AG20443 (cell line): ENCODE results near the gene SPRED2.

ENCODE experiments used
- DNase-seq: peaks from one replicate; pipeline ENCODE4 v3.0.0; 2012; ENCODE audit warnings: low spot score, mixed read lengths

Gene SPRED2, protein sequence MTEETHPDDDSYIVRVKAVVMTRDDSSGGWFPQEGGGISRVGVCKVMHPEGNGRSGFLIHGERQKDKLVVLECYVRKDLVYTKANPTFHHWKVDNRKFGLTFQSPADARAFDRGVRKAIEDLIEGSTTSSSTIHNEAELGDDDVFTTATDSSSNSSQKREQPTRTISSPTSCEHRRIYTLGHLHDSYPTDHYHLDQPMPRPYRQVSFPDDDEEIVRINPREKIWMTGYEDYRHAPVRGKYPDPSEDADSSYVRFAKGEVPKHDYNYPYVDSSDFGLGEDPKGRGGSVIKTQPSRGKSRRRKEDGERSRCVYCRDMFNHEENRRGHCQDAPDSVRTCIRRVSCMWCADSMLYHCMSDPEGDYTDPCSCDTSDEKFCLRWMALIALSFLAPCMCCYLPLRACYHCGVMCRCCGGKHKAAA

DNA sequence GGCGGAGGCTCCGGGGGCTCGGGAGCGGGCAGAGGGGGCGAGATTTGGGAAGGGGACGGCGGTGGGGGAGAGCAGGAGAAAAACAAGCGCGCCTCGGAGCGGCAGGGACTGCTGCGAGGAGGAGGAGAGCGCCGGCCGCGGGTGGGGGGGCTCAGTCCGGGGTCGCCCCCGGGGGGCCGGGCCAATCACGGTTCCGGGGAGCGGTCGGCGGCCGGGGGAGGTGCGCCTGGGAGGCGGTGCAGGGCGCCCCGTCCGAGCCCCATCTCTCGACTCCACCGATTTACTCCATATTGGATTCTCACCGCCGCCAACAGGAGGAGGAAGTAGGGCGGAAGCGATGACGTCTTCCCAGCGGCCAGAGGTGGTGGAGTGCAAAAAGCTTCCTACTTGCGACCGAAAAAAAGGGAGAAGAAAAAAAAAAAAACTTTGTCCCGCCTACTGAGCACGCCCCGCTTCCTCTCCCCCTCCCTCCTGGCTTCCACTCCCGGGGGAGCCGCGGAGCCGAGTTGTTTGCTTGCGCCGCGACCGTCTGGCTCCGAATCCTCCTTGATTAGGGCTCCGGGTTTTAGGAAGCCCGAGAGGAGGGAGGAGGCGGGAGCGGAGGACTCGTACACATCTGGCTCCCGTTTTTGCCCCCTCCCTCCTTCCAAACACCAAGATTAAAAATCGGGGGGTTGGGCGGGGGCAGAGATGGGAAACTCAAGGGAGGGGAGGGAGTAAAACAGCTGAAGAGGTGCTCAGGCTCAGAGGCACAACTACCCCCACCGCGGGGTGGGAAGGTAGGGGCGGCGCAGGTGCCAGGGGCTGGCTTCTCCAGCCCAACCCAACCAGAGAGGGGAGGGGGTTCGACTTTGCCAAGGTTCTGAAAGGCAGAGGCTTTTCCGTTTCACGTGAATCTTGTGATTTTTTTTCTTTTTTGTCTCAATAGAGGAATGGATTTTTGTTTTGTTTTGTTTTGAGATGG is at the start of gene SPRED2:
TSS of gene SPRED2 (minus strand) at position 373 of the 964 bp plus-strand sequence. CDS start 612 bp downstream, outside the sequence.
- DNase-seq, result peak; percentile 90

DNA sequence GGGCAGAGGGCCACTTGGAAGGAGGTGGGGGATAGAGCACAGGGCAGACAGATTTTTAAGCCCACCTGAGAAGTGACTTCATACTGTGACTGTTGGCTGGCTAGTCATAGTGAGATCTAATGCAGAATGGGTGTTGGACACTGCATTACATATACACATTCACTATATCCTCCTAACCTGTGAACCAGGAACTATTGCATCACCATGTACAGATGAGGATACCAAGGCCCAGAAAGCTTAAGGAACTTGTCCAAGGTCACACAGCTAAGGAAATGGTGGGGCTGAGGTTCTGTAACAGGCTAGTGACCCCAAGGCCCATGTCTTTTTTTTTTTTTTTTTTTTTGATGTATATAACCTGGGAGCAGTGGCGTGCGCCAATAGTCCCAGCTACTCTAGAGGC is 49.6 kb upstream of the SPRED2 start:
- no peak for DNase-seq

DNA sequence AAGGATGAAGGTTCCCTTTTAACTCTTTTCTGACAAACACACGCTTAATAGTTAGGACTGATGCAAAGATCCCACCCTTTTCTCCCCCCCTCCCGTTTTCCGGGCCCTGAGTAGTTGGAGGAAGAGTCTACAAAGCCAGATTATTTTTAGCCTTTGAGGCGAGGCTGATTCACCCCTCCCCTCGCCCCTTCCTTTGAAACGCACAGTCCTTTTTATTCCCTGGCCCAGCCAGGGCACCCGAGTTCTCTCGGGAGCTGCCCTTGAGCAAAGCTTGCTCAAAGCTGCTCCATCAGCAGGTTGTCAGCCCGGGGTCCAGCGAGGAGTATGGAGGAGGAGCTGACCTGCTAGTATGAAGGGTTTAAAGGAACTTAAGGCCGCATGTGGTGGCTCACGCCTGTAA is 47.1 kb upstream of the SPRED2 start:
- no peak for DNase-seq

DNA sequence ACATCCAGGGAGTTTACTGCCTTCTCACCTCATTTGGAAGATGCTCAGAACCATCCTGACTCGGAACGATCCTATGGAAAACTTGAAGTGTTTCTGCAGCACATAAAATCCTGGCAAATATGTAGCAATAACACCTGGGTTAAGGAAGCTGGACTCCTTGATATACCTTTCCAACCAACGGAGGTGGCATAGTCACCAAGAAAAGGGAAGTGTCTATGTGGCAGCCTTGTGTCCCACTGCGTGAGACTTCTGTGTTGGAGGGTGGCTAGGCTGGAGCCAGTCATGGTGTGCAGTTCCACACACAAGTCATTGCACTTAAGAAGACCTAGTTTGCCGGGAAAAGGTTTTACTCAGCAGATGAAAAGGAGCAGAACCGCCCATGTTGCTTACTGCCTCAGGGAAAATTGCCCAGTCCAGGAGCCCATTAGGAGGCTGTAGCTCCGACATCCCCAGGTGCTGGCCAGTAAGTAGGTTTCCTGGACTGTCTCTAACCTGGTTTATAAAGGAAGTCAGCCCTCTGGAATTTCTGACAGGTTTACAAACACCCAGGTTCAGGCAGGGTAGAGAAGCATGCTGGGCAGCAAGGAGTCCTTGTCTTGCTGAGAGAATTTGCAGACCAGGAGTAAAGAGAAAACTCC is 46.2 kb upstream of the SPRED2 start:
- DNase-seq, result no peak

DNA sequence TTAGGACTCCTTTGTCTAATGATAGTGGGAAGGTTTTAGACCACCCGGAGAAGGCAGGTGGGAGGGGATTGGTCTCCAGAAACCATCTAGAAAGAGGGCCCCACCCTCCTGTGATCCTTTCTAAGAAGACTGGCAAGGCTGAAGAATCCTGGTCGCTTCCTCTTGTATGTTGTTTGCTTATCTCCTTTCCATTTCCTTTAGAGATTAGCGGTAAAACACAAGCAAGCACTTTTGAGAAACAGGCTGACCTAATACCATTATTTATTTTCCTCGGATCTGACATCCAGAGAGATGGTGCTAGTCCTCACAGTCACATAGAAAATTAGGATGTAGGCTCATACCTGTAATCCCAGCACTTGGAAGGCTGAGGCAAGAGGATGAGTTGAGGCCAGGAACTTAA is 45.2 kb upstream of the SPRED2 start:
- DNase-seq, result no peak

DNA sequence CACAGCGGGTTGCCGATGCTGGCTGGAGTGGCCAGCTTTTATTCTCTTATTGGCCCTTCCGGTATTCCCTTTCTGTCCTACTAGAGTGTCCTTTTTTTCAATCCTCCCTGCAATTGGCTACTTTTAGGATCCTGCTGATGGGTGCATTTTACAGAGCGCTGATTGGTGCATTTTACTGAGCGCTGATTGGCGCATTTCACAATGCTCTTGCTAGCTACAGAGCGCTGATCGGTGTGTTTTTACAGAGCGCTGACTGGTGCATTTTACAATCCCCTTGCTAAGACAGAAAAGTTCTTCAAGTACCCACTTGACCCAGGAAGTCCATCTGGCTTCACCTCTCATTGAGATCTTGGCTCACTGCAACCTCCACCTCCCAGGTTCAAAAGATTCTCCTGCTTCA is 44.4 kb upstream of the SPRED2 start:
- DNase-seq, result no peak

DNA sequence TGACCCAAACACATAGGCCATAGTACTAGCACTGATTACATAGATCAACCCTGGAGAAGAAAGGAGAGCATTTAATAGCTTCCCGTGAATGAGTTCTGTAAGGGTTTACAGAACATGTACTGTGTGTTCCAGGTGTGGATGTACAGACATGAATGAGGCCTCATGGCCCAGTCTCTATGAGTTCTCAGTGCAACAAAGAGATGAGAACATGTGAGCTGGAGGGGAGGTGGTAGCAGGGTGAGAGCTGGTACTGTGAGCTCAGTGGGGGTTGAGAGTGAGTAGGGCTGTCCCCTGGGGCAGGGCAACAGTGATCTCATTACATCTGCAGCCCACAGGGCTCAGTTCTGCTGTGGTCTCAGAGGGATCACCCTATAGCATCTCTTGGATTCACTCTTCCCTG is 42.6 kb upstream of the SPRED2 start:
- DNase-seq, result no peak

DNA sequence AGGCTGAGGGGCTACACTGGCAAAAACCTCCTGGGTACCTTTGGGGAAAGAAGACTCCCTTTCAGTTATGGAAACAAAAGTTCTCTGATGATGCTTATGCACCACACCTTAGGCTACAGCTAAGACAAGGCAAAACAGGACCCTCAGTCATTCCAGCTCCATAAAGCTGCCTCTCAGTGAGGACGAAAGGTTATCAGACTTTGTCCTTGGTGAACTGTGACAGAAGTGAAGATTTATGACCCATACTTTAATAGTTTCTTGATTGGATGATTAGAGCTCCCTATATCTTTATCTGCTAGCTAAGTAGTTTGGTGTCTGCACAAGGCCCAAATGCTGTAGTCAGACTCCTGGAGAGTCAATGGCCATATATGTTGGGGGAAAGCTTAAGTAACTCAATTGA is 40.6 kb upstream of the SPRED2 start:
- DNase-seq, result no peak

DNA sequence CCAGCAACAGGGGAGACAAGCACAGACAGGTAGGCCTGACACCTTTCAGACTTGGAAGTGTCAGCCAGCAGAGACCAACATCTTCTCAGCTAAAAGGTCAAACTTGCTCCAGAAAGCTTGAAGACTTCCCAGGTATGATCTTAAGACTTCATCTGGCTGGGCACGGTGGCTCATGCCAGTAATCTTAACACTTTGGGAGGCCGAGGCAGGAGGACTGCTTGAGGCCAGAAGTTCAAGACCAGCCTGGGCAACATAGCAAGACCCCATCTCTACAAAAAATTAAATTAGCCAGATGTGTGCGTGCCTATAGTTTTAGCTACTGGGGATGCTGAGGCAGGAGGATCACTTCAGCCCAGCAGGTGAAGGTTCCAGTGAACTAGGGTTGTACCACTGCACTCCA is 39.0 kb upstream of the SPRED2 start:
- no peak for DNase-seq

DNA sequence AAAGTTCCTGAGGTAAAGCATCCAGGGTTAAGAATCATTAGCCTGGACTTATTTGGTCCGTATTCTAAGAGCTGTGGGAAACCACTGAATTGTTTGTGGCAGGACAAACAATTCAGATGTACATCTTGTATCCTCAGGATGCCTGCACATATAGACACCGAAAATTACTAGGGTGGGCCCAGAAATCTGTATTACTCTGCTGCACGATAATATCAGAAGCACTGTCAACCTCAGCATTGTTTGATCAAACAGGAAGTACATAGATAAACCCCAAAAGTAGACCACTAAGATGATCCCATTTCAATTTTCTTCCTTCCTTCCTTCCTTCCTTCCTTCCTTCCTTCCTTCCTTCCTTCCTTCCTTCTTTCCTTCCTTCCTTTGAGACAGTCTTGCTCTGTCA is 34.2 kb upstream of the SPRED2 start:
- DNase-seq, result no peak

DNA sequence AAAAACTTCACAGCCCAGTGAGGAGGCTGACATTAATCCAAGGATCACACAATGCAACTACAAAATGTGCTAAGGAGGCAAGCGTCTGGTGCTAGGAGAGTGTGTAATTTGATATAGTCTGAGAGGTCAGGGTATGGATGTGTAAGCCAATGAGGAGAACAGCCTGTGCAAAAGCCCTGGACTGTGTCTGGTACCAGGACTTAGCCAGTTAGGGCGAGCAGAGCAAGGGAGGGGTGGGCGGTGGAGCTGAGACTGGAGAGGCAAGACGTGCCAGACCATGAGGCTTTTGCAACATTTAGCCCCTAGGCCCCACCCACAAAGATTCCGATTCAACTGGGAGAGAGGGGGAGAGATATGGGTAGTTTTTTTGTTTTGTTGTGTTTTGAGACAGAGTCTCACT is 33.5 kb upstream of the SPRED2 start:
- DNase-seq, result no peak

DNA sequence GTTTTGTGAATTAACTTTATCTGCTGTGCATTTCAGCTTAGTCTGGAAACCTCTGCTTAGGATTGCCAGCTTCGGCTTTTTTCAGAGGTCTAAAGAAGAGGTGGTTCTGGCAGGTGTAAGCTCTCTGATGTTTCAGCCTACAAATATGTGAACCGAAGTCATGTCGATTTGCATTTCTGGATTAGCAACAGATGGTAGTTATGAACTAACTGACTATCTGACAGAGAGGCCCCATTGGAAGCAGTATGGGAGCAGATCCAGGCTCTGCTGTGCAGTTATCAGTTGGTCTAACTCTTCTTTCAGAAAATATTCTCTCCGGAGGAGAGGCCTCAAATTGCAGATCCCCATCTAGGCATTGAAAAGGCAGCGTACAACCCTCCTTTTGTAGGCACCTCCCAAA is 32.7 kb upstream of the SPRED2 start:
- no peak for DNase-seq

DNA sequence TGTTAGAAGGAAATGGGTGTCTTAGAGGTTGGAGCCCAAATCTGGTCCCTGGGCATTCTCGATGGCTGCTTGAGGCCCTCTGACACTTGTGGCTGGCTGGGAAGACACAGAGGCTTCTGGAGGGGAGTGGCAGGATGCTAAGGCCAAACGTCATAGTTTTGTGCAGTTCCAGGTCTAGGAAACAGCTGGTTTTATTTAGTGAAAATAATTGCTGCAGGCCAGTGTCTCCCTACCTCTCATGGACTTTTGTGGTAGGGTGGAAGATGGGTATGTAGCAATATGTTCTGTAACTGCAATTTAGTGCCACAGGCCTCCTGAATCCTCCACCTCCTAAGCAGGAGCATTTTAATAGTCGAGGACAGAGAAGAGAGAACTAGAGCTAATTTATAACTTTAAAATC is 32.2 kb upstream of the SPRED2 start:
- DNase-seq, result peak; percentile 86

DNA sequence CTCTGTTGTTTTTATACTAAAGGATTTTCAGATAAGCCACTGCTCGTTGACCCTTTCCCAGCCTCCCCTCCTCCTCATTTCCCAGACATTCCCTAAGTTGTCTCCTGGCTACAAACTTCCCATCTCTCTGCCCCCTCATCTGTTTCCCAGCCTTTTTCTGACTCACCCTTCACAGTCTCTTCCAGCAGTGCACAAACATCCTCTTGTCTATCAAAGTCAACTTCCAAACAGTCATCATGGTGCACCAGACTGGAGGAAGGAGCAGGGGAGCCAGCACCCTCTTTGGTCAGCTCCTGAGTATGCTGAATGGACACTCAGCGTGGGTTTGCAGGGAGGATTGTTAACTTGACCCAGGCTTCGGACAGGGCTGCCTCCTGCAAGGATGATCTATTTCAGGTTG is 26.6 kb upstream of the SPRED2 start:
- DNase-seq, result no peak

DNA sequence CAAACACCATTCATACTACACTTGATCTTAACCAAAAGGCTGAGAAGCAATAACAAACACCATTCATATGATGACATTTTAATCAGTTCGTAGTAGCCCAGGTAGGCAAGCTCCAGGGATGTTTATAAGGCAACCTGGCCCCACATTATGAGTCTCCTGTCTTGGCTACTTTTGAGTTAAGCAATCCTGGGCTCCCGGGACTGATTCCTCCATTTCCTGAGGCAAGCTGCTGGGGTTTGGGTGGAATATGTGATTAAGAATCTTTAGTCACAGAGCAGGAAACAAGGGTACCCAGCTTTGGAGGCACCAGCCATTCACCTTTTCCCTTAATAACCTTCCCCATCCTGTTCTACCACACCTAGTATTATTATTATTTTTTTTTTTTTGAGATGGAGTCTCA is 24.5 kb upstream of the SPRED2 start:
- DNase-seq, result no peak

DNA sequence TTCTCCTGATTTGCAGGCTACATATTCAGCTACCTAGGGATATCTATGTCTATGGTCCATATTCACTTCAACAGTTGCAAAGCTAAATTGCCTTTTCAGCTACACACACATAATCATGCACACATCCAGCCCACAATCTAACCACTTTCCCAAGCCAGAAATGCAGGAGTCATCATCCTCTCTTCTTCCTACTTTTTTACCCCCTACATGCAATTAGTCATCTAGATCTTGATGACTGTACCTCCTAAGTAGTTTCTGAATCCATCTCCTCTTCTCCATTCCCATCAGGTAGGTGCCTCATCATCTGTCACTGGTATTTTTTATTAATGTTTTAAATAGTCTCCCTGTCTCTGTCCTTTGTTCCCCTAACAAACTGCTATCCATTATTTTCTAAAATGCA is 23.7 kb upstream of the SPRED2 start:
- DNase-seq, result peak; percentile 56

DNA sequence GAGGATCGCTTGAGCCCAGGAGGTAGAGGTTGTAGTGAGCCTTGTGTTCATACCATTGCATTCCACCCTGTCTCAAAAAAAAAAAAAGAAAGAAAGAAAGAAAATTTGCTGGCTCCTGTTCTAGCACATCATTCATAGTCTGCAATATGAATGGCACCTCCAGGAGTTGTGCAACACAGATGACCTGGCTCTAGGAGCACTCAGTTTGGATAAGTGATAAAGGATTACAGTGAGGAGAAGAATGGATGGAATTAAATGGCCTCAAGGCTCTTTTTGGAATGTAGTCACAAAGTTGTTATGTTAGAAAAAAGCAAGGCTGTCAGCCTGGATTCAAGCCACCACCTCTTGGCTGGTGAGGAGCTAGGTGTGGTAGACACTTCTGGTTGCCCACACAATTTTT is 21.5 kb upstream of the SPRED2 start:
- peak; percentile 51 for DNase-seq

DNA sequence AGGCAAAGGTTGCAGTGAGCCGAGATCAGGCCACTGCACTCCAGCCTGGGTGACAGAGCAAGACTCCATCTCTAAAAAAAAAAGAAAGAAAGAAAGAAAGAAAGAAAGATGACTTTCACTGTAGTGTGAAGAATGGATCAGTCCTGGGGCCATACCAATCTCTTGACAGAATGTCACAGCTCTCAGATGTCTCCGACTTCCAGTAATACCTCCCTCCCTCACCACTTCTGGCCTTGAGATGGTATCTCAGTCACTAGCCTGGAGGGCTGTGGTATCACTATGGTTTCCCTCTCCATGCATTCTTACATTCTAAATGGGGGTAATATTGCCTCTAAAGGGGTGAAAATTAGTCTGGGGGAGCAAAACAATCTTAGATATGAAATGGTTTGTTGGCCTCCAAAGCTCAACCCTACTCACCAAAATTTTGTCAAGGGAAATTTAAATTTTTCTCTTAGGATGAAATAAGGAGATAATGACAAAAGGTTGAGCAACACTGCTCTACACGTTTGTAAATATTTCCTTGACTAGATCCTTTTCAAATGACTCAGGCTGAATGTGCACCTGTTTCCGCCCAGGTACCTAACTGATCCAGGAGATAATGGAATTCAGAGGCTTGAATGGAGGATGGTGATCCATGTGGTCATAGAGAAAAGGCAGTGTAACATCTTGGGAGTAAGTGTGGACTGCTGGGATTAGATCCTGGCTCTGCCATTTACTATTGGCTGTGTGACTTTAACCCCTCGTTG is 19.9 kb upstream of the SPRED2 start:
- DNase-seq, result no peak

DNA sequence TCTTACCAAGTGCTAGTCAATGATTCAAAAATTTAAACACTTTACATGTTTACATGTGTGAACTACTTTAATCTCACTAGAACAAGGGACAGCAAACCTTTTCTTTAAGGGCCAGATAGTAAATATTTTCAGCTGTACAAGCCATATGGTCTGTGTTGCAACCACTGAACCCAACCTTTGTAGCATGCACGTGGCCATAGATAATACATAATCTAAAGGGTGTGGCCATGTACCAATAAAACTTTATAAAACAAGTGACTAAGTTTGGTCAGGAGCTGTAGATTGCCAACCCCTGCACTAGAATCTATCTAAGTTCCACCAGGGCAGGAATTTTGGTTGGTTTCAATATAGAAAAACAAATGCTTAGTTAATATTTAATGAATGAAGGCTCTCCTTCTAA is 18.4 kb upstream of the SPRED2 start:
- DNase-seq, result no peak

DNA sequence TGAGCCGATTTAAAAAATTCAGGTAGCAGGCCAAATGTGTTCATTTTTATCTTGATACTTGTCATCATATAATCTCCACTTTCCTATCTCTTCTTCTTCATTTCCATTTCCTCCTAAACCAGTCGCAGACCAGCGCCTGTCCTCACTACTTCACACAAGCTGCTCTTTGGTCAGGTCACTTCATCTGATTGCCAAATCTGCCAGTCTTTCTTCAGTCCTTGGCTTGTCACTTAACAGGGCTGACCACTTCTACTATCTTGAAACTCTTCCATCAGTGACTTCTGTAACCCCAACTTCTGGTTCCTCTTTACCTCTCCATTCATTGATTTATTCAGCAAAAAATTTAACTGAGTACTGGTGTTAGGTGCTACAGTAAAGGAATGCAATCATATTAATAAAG is 18.0 kb upstream of the SPRED2 start:
- no peak for DNase-seq

DNA sequence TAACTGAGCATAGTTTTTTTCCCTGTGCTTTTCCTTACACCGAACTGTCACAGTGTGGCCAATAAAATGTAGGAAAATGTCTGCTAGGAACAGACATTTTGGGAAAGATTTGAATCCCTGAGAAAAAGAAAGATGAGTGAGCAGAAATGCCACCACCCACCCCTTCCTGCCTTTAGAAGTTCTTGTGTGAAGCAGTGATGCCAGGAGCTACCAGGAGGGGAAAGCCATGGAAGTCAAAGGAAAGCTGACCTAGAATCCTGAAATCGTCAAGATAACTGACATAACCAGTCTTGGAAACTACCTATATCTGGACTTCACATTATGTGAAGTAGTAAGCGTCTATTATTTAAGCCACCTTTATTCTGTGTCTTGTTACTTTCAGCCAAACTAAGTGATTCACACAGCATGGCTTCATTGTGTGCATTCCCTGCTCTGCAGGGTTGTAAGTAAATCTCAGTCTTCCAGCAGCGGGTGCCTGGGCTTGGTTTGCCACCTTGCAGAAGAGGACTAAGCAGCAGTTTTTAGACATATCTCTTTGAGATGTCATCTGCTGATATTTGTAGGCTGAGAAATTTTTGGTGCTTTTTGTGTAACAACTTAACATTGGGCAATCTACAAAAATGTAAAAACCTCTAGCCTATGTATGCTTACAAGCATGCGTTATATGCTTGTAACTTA is 11.2 kb upstream of the SPRED2 start:
- DNase-seq, result no peak
